Muscle layer of colon (tissue), 2 donors: ENCODE measurements around the gene COX8A.
A peak's percentile ranks its signal among the peaks of the same experiment; 100 is the strongest.

Experiments
- H3K27ac ChIP-seq: one replicate; pipeline ENCODE4 v1.7.0; 2013; ENCODE audit warnings: low read depth, mild to moderate bottlenecking, low read length, moderate library complexity
- H3K27me3 ChIP-seq, 2 donors: one replicate each; pipeline ENCODE4 v1.7.0; 2013; ENCODE audit warnings: low read length in 2 of 2, mild to moderate bottlenecking in 2 of 2; ENCODE audit not compliant: insufficient read depth in 2 of 2, control insufficient read depth in 1 of 2
- H3K36me3 ChIP-seq: one replicate; pipeline ENCODE4 v1.7.0; 2013; ENCODE audit warnings: mild to moderate bottlenecking, low read length; ENCODE audit not compliant: insufficient read depth
- H3K4me1 ChIP-seq: one replicate; pipeline ENCODE4 v1.7.0; 2013; ENCODE audit warnings: mild to moderate bottlenecking, low read length; ENCODE audit not compliant: insufficient read depth
- H3K4me3 ChIP-seq, 2 donors: one replicate each; pipeline ENCODE4 v1.7.0; 2013; ENCODE audit warnings: low read length in 2 of 2, low read depth in 1 of 2, mild to moderate bottlenecking in 1 of 2, moderate library complexity in 1 of 2
- H3K9ac ChIP-seq: one replicate; pipeline ENCODE4 v1.7.0; 2013; ENCODE audit warnings: low read length
- H3K9me3 ChIP-seq: one replicate; pipeline ENCODE4 v1.7.0; 2013; ENCODE audit warnings: mild to moderate bottlenecking, low read length
- donor health status: abdominal sarcoma.
- donor health status: Adenocarcinoma of cecum.

The COX8A gene, protein sequence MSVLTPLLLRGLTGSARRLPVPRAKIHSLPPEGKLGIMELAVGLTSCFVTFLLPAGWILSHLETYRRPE

DNA sequence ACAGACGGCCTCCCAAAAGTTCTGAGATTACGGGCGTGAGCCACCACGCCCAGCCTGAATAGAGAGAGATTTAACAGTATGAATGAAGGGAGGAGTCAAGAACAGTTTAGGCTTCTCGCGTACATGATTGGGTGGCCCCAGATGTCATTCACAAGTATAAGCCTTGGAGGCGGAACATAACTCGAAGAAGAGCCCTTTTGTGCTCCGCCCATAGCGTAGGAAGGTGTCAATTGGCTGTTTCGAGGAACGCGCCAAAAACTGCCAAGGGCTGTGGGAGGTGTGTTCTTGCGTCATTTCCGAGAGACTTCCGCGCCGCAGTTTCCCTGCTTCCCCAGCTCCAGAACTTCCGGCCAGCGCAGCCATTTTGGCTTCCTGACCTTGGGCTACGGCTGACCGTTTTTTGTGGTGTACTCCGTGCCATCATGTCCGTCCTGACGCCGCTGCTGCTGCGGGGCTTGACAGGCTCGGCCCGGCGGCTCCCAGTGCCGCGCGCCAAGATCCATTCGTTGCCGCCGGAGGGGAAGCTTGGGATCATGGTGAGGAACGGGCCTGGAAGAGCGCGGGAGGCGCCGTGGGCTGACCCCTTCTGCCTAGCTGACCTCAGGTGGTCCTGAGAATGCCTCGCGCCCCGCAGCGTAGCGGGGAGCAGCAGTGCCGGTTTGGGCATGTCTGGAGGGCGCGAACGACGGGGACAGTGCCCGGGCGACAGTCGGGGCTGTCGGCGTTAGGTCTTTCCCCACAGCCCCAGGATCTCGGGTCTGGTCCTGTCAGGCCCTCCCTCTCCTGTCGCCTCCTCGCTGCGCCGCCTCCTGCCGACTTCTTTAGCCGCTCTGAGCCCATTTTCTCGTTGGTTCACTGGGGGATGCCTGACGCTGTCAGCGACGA is at the start of gene COX8A:
COX8A (plus strand) TSS at position 362 of the 885 bp plus-strand sequence; CDS start at position 423, 61 bp downstream.
- Histone ChIP-seq H3K4me1 (peaks cover 24% of the 10 kb centered on the region), H3K9me3 (no peaks in the 10 kb centered on the region), H3K27me3 (peaks cover 0 to 6% of the 10 kb centered on the region in 2 donors), H3K36me3 (peaks cover 15% of the 10 kb centered on the region), H3K27ac (peak within 1 kb of the TSS; percentile 88), H3K9ac (peak within 1 kb of the TSS; percentile 87), H3K4me3 (peak within 1 kb of the TSS; percentile 77 to 89)

- no peak overlapping the region for H3K9ac ChIP-seq
- no peaks in the 10 kb centered on the region for H3K4me1 ChIP-seq
- H3K27ac ChIP-seq = no peak overlapping the region
Observed at GRCh38 chr11:63929616-63930015, 44.8 kb upstream of the COX8A start.

GRCh38 chr11:63931045-63931444 is 43.4 kb upstream of the COX8A start:
- Histone ChIP-seq H3K27me3 (no peaks in the 10 kb centered on the region), H3K4me3 (no peak overlapping the region), H3K9me3 (no peaks in the 10 kb centered on the region), H3K36me3 (no peaks in the 10 kb centered on the region), H3K4me1 (no peaks in the 10 kb centered on the region), H3K27ac (no peak overlapping the region), H3K9ac (no peak overlapping the region)

More at GRCh38 chr11:63929616-63930015, 44.8 kb upstream of the COX8A start:
- H3K36me3 ChIP-seq = no peaks in the 10 kb centered on the region
- no peak overlapping the region for H3K4me3 ChIP-seq
- no peaks in the 10 kb centered on the region for H3K27me3 ChIP-seq
- no peaks in the 10 kb centered on the region for H3K9me3 ChIP-seq

GRCh38 chr11:63931876-63932275 is 42.5 kb upstream of the COX8A start:
- H3K27me3 ChIP-seq = no peaks in the 10 kb centered on the region
- H3K9me3 ChIP-seq = no peaks in the 10 kb centered on the region
- H3K4me1 ChIP-seq = no peaks in the 10 kb centered on the region
- no peaks in the 10 kb centered on the region for H3K36me3 ChIP-seq
- no peak overlapping the region for H3K4me3 ChIP-seq
- no peak overlapping the region for H3K27ac ChIP-seq
- H3K9ac ChIP-seq = no peak overlapping the region

- Histone ChIP-seq H3K4me1 (peaks cover 5% of the 10 kb centered on the region), H3K9me3 (no peaks in the 10 kb centered on the region), H3K36me3 (no peaks in the 10 kb centered on the region), H3K4me3 (no peak overlapping the region), H3K27me3 (no peaks in the 10 kb centered on the region), H3K9ac (no peak overlapping the region), H3K27ac (no peak overlapping the region)
Observed at GRCh38 chr11:63933459-63933858, 41.0 kb upstream of the COX8A start.

DNA sequence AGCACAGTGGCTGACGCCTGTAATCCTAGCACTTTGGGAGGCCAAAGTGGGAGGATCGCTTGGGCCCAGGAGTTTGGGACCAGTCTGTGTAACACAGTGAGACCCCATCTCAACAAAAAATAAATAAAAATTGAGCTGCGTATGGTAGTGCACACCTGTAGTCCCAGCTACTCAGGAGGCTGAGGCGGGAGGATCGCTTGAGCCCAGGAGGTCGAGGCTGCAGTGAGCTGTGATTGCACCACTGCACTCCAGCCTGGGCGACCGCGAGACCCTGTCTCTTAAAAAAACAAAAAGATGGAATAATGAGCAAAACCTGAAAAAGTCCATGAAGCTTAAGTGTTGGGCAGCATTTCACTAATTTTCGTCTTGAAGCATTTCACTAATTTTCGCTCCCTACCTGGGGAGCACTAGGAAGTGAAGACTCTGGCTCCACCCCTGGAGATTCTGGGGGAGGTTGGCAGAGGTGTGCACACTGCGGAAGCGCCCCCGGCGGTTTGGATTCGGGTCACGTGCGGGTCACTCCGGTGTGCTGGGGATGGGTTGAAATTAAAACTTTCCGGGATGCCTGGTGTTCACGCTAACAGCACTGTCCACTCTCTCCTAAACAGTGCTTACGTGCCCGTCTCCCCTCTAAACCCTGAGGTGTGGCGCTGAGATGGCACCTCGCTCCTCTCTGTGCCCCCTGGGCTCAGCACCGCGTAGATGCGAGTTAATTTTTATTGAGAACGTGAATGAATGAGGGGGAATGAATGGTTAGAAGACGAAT is 36.5 kb upstream of the COX8A start:
- H3K9ac ChIP-seq = no peak overlapping the region
- peak overlapping the region; percentile 38 to 66 for H3K4me3 ChIP-seq
- no peaks in the 10 kb centered on the region for H3K27me3 ChIP-seq
- no peaks in the 10 kb centered on the region for H3K9me3 ChIP-seq
- no peaks in the 10 kb centered on the region for H3K36me3 ChIP-seq
- peak overlapping the region; percentile 44 for H3K27ac ChIP-seq
- peaks cover 5% of the 10 kb centered on the region for H3K4me1 ChIP-seq

GRCh38 chr11:63938479-63939396 is 35.7 kb upstream of the COX8A start, which contains the start of gene NAA40:
TSS of gene NAA40 (plus strand) at chr11:63939002. CDS start at chr11:63939097, 95 bp downstream.
- Histone ChIP-seq H3K4me3 (peak within 1 kb of the TSS; percentile 38 to 84), H3K27ac (peak within 1 kb of the TSS; percentile 85), H3K9me3 (no peaks in the 10 kb centered on the region), H3K36me3 (no peaks in the 10 kb centered on the region), H3K4me1 (peaks cover 5% of the 10 kb centered on the region), H3K9ac (peak within 1 kb of the TSS; percentile 54), H3K27me3 (no peaks in the 10 kb centered on the region)

DNA sequence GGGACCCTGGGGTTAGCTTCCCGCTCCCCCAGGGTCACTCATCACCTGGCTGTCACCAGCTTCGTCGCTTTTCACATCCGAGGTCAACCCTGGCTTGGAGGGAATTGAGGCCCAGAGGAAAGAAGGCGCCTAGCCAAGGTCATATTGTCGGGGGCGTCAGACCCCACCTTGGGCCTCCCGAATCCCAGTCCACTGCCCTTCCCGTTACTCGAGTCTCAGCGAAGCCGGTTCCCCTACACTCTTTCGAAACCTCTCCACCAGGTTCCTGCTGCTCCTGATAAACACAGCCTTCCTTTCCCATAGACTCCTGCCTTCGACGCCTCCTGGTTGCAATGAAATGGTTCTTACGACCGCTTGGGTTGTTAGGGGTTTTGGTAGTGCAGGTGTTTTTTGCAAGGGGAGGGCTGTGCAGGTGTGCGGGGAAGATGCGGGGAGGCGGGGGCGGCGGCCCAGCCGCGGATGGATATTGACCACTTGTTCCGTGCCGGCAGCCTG is 35.0 kb upstream of the COX8A start:
- peak overlapping the region; percentile 38 to 84 for H3K4me3 ChIP-seq
- peak overlapping the region; percentile 85 for H3K27ac ChIP-seq
- H3K9me3 ChIP-seq = no peaks in the 10 kb centered on the region
- peaks cover 7% of the 10 kb centered on the region for H3K4me1 ChIP-seq
- no peaks in the 10 kb centered on the region for H3K36me3 ChIP-seq
- peak overlapping the region; percentile 54 for H3K9ac ChIP-seq
- no peaks in the 10 kb centered on the region for H3K27me3 ChIP-seq

- Histone ChIP-seq H3K4me1 (peaks cover 20% of the 10 kb centered on the region), H3K27me3 (no peaks in the 10 kb centered on the region), H3K9me3 (no peaks in the 10 kb centered on the region), H3K36me3 (no peaks in the 10 kb centered on the region), H3K9ac (no peak overlapping the region), H3K27ac (no peak overlapping the region), H3K4me3 (no peak overlapping the region)
Observed at GRCh38 chr11:63940786-63941185, 33.6 kb upstream of the COX8A start.

GRCh38 chr11:63941901-63942300 is 32.5 kb upstream of the COX8A start:
- Histone ChIP-seq H3K4me1 (peaks cover 22% of the 10 kb centered on the region), H3K36me3 (peaks cover 4% of the 10 kb centered on the region), H3K4me3 (no peak overlapping the region), H3K9me3 (no peaks in the 10 kb centered on the region), H3K27me3 (no peaks in the 10 kb centered on the region), H3K9ac (no peak overlapping the region), H3K27ac (no peak overlapping the region)
